ENCODE data around the gene CHKB.

The CHKB gene

GRCh38 chr22:50605613-50606074 is 23.0 kb upstream of the CHKB start:
- no peak overlapping the region for H3K4me3 ChIP-seq (ENCODE audit: low read length)
- no peak for DNase-seq (ENCODE audit: low read depth)
- TF ChIP-seq CTCF (conservative IDR thresholded peaks at IDR 0.05; ENCODE audit: low read length): no peak

DNA sequence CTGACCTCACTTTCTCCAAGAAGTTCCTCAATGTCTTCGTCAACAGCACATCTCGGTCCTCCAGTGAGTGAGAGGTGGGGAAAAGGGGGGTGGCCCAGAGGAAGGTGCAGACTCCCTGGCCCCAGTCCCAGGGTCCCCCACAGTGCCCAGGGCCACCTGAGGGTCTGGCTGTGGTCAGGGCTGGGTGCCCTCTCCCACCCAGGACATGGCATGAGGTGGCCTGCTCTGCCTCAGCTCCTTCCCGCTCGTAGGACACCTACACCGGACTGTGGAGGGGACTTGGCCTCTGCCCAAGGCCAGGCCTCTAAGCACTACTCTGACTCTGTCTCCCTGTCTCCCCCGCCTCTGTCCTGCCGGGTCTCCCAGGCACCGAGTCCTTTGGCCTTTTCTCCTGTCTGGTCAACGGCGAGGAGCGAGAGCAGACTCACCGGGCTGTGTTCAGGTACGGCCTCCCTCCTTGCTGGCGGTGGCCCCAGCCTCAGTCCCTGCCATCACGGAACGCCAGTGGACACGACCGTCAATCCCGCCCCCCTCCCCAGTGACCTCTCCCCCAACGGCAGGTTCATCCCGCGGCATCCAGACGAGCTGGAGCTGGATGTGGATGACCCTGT is 22.5 kb upstream of the CHKB start:
- no peak for DNase-seq (ENCODE audit: low read depth)

GRCh38 chr22:50604256-50605001 is 21.8 kb upstream of the CHKB start:
- H3K4me3 ChIP-seq (ENCODE audit: low read length): no peak overlapping the region
- no peak for TF ChIP-seq CTCF (conservative IDR thresholded peaks at IDR 0.05; ENCODE audit: low read length)
- no peak for DNase-seq (ENCODE audit: low read depth)

More for the DNA sequence above, 22.5 kb upstream of the CHKB start:
- H3K4me3 ChIP-seq (ENCODE audit: low read length): no peak overlapping the region
- no peak for TF ChIP-seq CTCF (conservative IDR thresholded peaks at IDR 0.05; ENCODE audit: low read length)

DNA sequence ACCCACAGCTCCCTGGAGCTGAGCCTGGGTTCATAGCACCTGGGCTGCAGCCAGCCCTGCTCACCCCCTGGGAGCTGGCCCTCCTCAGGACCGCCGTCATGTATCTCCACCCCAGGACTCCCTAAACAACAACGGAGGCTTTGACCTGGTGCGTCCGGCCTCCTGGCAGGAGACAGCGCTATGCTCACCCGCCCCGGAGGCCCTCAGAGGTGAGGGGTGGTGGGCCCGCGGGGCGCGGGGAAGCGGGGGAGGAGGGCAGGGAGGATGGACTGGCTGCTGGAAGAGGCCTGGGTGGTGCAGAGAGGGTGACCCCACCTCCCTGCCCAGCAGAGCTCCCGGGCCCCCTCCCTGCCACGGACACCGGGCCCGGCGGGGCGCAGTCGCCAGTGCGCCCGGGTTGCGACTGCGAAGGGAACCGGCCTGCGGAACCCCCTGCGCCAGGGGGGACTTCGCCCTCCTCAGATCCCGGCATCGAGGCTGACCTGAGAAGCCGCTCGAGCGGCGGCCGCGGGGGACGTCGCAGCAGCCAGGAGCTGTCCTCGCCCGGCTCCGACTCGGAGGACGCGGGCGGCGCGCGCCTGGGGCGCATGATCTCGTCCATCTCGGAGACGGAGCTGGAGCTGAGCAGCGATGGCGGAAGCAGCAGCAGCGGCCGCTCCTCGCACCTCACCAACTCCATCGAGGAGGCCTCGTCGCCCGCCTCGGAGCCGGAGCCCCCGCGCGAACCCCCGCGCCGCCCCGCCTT is 21.0 kb upstream of the CHKB start:
- DNase-seq (ENCODE audit: low read depth): no peak
- no peak for TF ChIP-seq CTCF (conservative IDR thresholded peaks at IDR 0.05; ENCODE audit: low read length)
- no peak overlapping the region for H3K4me3 ChIP-seq (ENCODE audit: low read length)

GRCh38 chr22:50602338-50602700 is 19.7 kb upstream of the CHKB start:
- no peak for DNase-seq (ENCODE audit: low read depth)
- no peak for TF ChIP-seq CTCF (conservative IDR thresholded peaks at IDR 0.05; ENCODE audit: low read length)
- H3K4me3 ChIP-seq (ENCODE audit: low read length): no peak overlapping the region

DNA sequence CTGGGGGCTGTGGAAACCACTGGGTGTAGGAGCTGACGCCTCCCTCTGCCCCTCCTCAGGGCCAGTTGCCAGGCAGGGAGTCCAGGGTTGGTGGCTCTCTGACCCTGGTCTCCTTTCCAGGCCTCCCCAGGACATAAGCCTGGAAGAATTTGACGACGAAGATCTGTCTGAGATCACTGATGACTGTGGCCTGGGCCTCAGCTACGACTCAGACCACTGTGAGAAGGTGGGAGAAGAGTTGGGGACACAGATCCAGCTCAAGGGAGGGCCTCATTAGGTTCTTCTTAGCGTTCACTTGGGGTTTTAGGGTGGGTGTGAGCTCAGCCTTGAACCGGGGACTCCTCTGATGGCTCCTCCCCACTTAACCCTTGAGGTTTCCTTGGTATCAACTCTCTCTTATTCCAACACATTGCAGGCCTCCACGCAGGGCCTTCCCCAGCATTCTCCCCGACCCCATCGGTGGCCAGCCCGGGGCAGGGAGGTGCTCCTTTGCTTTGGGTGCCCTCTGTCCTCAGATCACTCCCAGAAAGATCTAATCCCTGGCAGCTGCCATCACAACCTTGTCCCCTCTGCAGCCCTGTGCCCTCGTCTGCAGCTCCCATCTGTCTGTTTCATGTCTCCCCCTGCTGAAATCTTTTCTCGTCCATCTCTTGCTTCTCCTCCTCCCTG is 19.2 kb upstream of the CHKB start:
- H3K4me3 ChIP-seq (ENCODE audit: low read length): no peak overlapping the region
- DNase-seq (ENCODE audit: low read depth): no peak
- no peak for TF ChIP-seq CTCF (conservative IDR thresholded peaks at IDR 0.05; ENCODE audit: low read length)
